GM23338 (cell line): ENCODE results near the gene OR2D3. TPM values are rescaled to one million over a fixed set of nuclear protein-coding genes. Genes with fewer than 3 reads are reported as not detected.
A peak's percentile ranks its signal among the peaks of the same experiment; 100 is the strongest.

Experiments used
- ATAC-seq: fragments of 200-7000 bp; cut with Tn5 transposase; 3 replicates; pipeline ENCODE4 v1.9.1; 2020
- DNase-seq: peaks from one replicate; pipeline ENCODE4 v3.0.0-alpha.2; 2015; ENCODE audit warnings: low spot score
- H2AFZ ChIP-seq: fragments of 200-600 bp; sonication (generic); 2 replicates; pipeline ENCODE4 v1.8.0; 2016; ENCODE audit warnings: antibody characterized with exemption, mild to moderate bottlenecking, moderate library complexity
- H3F3A ChIP-seq: fragments of 200-600 bp; sonication (generic); replicated peaks from 2 replicates; pipeline ENCODE4 v1.8.0; 2017; ENCODE audit warnings: antibody characterized with exemption, mixed run types, low read depth
- H3K27ac ChIP-seq: fragments of 200-600 bp; sonication (generic); 2 replicates; pipeline ENCODE4 v1.6.1; 2016; ENCODE audit warnings: low read depth
- H3K27me3 ChIP-seq: fragments of 200-600 bp; sonication (generic); 2 replicates; pipeline ENCODE4 v1.8.0; 2016; ENCODE audit warnings: mild to moderate bottlenecking, mixed run types, moderate library complexity; ENCODE audit not compliant: insufficient read depth
- H3K36me3 ChIP-seq: fragments of 200-600 bp; sonication (generic); 2 replicates; pipeline ENCODE4 v1.8.0; 2016; ENCODE audit warnings: mild to moderate bottlenecking; ENCODE audit not compliant: insufficient read depth
- H3K4me1 ChIP-seq: fragments of 200-600 bp; sonication (generic); 2 replicates; pipeline ENCODE4 v1.8.0; 2016; ENCODE audit warnings: mild to moderate bottlenecking, moderate library complexity; ENCODE audit not compliant: insufficient read depth
- H3K4me2 ChIP-seq: fragments of 200-600 bp; sonication (generic); 2 replicates; pipeline ENCODE4 v1.7.1; 2017; ENCODE audit warnings: mixed run types
- H3K4me3 ChIP-seq: fragments of 200-600 bp; sonication (generic); 2 replicates; pipeline ENCODE4 v1.6.1; 2016; ENCODE audit warnings: mixed run types
- H3K79me2 ChIP-seq: fragments of 200-600 bp; sonication (generic); replicated peaks from 2 replicates; pipeline ENCODE4 v1.8.0; 2017; ENCODE audit warnings: mild to moderate bottlenecking; ENCODE audit not compliant: insufficient read depth
- H3K9me2 ChIP-seq: fragments of 200-600 bp; sonication (generic); 2 replicates; pipeline ENCODE4 v1.8.0; 2017; ENCODE audit not compliant: insufficient read depth
- H4K20me1 ChIP-seq: fragments of 200-600 bp; sonication (generic); replicated peaks from 2 replicates; pipeline ENCODE4 v1.8.0; 2017; ENCODE audit warnings: mild to moderate bottlenecking; ENCODE audit not compliant: insufficient read depth
- H3K27ac Mint-ChIP-seq: 2 replicates; pipeline ENCODE4 v1.8.0; 2020; ENCODE audit warnings: inconsistent platforms, mild to moderate bottlenecking, moderate library complexity, mixed read lengths
- H3K27me3 Mint-ChIP-seq: 3 replicates; pipeline ENCODE4 v1.8.0; 2022; ENCODE audit warnings: low read depth, mild to moderate bottlenecking, moderate library complexity, mixed read lengths, inconsistent platforms; ENCODE audit not compliant: insufficient read depth, poor library complexity
- H3K36me3 Mint-ChIP-seq: 3 replicates; pipeline ENCODE4 v1.8.0; 2021; ENCODE audit warnings: low read depth, mild to moderate bottlenecking, inconsistent platforms, moderate library complexity, mixed read lengths
- H3K4me1 Mint-ChIP-seq: 3 replicates; pipeline ENCODE4 v1.8.0; 2020; ENCODE audit warnings: mild to moderate bottlenecking, inconsistent platforms, mixed read lengths
- H3K4me3 Mint-ChIP-seq: 3 replicates; pipeline ENCODE4 v1.8.0; 2021; ENCODE audit warnings: moderate library complexity, mild to moderate bottlenecking, inconsistent platforms, mixed read lengths
- H3K9me3 Mint-ChIP-seq: 3 replicates; pipeline ENCODE4 v1.8.0; 2020; ENCODE audit warnings: moderate library complexity, mild to moderate bottlenecking, inconsistent platforms, mixed read lengths
- CREB1 ChIP-seq: fragments of 250-450 bp; sonication (Bioruptor Pico); IDR thresholded peaks from 2 replicates; pipeline ENCODE4 v1.5.0; 2020; ENCODE audit warnings: low read depth, mild to moderate bottlenecking, moderate library complexity
- EZH2 ChIP-seq: fragments of 200-600 bp; sonication (generic); IDR thresholded peaks from one replicate; pipeline ENCODE4 v1.8.0; 2017; ENCODE audit warnings: antibody characterized with exemption, mild to moderate bottlenecking, low read depth; ENCODE audit not compliant: unreplicated experiment
- EZH2phosphoT487 ChIP-seq: fragments of 200-600 bp; sonication (generic); IDR thresholded peaks from one replicate; pipeline ENCODE4 v1.8.1; 2018; ENCODE audit warnings: antibody characterized with exemption; ENCODE audit not compliant: unreplicated experiment
- JUNB ChIP-seq: IDR thresholded peaks from one replicate; pipeline ENCODE4 v1.6.1; 2016; ENCODE audit warnings: antibody characterized with exemption; ENCODE audit not compliant: unreplicated experiment
- NANOG ChIP-seq: IDR thresholded peaks from 2 replicates; pipeline ENCODE4 v1.6.1; 2016; ENCODE audit warnings: antibody characterized with exemption, borderline replicate concordance
- POLR2AphosphoS5 ChIP-seq: IDR thresholded peaks from 2 replicates; pipeline ENCODE4 v1.6.1; 2016; ENCODE audit warnings: antibody characterized with exemption, low read depth
- STAT1 ChIP-seq: IDR thresholded peaks from one replicate; pipeline ENCODE4 v1.6.1; 2016; ENCODE audit warnings: antibody characterized with exemption; ENCODE audit not compliant: unreplicated experiment
- ZNF114 ChIP-seq: fragments of 250-450 bp; sonication (Bioruptor Pico); IDR thresholded peaks from 2 replicates; pipeline ENCODE4 v1.5.0; 2020; ENCODE audit warnings: mild to moderate bottlenecking, moderate library complexity
- ZNF331 ChIP-seq: fragments of 250-450 bp; sonication (Bioruptor Pico); IDR thresholded peaks from 2 replicates; pipeline ENCODE4 v1.5.0; 2020; ENCODE audit warnings: low read depth, mild to moderate bottlenecking, moderate library complexity
- polyA plus RNA-seq: library from polyadenylated mRNA; unstranded; fragments of >200 nt; fragmentation: Nextera tagmentation; extraction: Ambion mirVana; gene quantifications from 2 replicates; pipeline ENCODE4 v1.2.1, GENCODE V29; 2016
- total RNA-seq: library from RNA; depleted of rRNA; stranded (reverse); fragments of >200 nt; shearing (Covaris generic); gene quantifications from 2 replicates; pipeline ENCODE4 v1.2.3, GENCODE V29; 2014
- TF ChIP-seq, protein P1 (sequence below), 2 experiments: fragments of 200-600 bp in 1 of 2; sonication (generic) in 1 of 2; conservative IDR thresholded peaks; 2 replicates each; pipeline versions ENCODE4 v1.5.1 to v1.6.1; 2016 to 2017; ENCODE audit warnings: antibody characterized with exemption in 2 of 2, low read depth in 2 of 2, mild to moderate bottlenecking in 2 of 2, moderate library complexity in 1 of 2
- TF ChIP-seq, protein P2 (sequence below): IDR thresholded peaks from 2 replicates; pipeline ENCODE4 v1.6.1; 2016; ENCODE audit warnings: antibody characterized with exemption
- TF ChIP-seq, protein P3 (sequence below): fragments of 250-450 bp; sonication (Bioruptor Pico); IDR thresholded peaks from 2 replicates; pipeline ENCODE4 v1.5.0; 2020; ENCODE audit warnings: mild to moderate bottlenecking, moderate library complexity
- TF ChIP-seq, protein P4 (sequence below): IDR thresholded peaks from one replicate; pipeline ENCODE4 v1.6.1; 2018; ENCODE audit warnings: antibody characterized with exemption; ENCODE audit not compliant: unreplicated experiment

OR2D3 gene
- total and polyA plus RNA-seq, 2 experiments from 2014 or later = 0.65 TPM; not detected in 1

DNA sequence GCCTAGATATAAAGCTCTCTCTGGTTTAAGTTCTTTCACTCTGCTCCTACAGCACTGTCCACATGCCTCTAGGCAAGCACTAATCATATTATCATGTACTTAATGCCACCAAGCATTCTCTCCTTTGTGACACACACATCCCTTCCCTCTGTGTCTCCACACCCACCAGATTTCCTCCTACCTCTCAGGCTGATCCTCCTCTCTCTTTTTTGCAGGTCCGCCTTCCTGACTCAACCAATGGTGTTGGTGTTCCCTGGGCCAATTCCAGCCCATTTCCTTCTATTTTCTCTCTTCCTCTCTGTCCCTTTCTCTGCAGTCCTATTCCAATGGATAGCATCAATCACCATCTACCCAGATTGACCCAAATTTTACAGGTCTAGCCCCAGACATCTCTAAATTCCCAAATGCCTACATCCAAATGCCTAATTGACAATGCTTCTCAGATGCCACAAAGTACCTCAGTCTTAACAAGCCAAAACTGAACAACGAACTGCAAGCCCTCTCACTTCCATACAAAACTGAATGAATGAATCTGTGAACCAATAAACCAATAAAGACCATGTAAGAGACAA is 4.9 kb downstream of the OR2D3 start:
- H3K4me3 Mint-ChIP-seq = peak overlapping the region; percentile 97
- Histone ChIP-seq H3K79me2 (peaks cover 32% of the 10 kb centered on the region), H3K9me2 (no peaks in the 10 kb centered on the region), H3K4me3 (peak overlapping the region; percentile 86), H2AFZ (peak overlapping the region; percentile 88), H3F3A (no peaks in the 10 kb centered on the region), H3K4me1 (peaks cover 30% of the 10 kb centered on the region), H4K20me1 (no peaks in the 10 kb centered on the region), H3K27ac (peak overlapping the region; percentile 39), H3K27me3 (no peaks in the 10 kb centered on the region), H3K4me2 (peak overlapping the region; percentile 88), H3K36me3 (no peaks in the 10 kb centered on the region)
- TF ChIP-seq, protein P1, sequence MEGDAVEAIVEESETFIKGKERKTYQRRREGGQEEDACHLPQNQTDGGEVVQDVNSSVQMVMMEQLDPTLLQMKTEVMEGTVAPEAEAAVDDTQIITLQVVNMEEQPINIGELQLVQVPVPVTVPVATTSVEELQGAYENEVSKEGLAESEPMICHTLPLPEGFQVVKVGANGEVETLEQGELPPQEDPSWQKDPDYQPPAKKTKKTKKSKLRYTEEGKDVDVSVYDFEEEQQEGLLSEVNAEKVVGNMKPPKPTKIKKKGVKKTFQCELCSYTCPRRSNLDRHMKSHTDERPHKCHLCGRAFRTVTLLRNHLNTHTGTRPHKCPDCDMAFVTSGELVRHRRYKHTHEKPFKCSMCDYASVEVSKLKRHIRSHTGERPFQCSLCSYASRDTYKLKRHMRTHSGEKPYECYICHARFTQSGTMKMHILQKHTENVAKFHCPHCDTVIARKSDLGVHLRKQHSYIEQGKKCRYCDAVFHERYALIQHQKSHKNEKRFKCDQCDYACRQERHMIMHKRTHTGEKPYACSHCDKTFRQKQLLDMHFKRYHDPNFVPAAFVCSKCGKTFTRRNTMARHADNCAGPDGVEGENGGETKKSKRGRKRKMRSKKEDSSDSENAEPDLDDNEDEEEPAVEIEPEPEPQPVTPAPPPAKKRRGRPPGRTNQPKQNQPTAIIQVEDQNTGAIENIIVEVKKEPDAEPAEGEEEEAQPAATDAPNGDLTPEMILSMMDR (conservative IDR thresholded peaks at IDR 0.05; ENCODE audit: low read depth in 2 of 2) = no peak
- TF ChIP-seq EZH2 = no peak
- TF ChIP-seq, protein P2, sequence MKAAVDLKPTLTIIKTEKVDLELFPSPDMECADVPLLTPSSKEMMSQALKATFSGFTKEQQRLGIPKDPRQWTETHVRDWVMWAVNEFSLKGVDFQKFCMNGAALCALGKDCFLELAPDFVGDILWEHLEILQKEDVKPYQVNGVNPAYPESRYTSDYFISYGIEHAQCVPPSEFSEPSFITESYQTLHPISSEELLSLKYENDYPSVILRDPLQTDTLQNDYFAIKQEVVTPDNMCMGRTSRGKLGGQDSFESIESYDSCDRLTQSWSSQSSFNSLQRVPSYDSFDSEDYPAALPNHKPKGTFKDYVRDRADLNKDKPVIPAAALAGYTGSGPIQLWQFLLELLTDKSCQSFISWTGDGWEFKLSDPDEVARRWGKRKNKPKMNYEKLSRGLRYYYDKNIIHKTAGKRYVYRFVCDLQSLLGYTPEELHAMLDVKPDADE = no peak
- TF ChIP-seq, protein P3, sequence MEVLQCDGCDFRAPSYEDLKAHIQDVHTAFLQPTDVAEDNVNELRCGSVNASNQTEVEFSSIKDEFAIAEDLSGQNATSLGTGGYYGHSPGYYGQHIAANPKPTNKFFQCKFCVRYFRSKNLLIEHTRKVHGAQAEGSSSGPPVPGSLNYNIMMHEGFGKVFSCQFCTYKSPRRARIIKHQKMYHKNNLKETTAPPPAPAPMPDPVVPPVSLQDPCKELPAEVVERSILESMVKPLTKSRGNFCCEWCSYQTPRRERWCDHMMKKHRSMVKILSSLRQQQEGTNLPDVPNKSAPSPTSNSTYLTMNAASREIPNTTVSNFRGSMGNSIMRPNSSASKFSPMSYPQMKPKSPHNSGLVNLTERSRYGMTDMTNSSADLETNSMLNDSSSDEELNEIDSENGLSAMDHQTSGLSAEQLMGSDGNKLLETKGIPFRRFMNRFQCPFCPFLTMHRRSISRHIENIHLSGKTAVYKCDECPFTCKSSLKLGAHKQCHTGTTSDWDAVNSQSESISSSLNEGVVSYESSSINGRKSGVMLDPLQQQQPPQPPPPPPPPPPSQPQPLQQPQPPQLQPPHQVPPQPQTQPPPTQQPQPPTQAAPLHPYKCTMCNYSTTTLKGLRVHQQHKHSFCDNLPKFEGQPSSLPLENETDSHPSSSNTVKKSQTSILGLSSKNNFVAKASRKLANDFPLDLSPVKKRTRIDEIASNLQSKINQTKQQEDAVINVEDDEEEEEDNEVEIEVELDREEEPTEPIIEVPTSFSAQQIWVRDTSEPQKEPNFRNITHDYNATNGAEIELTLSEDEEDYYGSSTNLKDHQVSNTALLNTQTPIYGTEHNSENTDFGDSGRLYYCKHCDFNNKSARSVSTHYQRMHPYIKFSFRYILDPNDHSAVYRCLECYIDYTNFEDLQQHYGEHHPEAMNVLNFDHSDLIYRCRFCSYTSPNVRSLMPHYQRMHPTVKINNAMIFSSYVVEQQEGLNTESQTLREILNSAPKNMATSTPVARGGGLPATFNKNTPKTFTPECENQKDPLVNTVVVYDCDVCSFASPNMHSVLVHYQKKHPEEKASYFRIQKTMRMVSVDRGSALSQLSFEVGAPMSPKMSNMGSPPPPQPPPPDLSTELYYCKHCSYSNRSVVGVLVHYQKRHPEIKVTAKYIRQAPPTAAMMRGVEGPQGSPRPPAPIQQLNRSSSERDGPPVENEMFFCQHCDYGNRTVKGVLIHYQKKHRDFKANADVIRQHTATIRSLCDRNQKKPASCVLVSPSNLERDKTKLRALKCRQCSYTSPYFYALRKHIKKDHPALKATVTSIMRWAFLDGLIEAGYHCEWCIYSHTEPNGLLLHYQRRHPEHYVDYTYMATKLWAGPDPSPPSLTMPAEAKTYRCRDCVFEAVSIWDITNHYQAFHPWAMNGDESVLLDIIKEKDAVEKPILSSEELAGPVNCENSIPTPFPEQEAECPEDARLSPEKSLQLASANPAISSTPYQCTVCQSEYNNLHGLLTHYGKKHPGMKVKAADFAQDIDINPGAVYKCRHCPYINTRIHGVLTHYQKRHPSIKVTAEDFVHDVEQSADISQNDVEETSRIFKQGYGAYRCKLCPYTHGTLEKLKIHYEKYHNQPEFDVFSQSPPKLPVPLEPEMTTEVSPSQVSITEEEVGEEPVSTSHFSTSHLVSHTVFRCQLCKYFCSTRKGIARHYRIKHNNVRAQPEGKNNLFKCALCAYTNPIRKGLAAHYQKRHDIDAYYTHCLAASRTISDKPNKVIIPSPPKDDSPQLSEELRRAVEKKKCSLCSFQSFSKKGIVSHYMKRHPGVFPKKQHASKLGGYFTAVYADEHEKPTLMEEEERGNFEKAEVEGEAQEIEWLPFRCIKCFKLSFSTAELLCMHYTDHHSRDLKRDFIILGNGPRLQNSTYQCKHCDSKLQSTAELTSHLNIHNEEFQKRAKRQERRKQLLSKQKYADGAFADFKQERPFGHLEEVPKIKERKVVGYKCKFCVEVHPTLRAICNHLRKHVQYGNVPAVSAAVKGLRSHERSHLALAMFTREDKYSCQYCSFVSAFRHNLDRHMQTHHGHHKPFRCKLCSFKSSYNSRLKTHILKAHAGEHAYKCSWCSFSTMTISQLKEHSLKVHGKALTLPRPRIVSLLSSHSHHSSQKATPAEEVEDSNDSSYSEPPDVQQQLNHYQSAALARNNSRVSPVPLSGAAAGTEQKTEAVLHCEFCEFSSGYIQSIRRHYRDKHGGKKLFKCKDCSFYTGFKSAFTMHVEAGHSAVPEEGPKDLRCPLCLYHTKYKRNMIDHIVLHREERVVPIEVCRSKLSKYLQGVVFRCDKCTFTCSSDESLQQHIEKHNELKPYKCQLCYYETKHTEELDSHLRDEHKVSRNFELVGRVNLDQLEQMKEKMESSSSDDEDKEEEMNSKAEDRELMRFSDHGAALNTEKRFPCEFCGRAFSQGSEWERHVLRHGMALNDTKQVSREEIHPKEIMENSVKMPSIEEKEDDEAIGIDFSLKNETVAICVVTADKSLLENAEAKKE = no peak
- no peak for TF ChIP-seq ZNF331 (CRISPR knock-in tag)
- TF ChIP-seq JUNB = no peak
- no peak for TF ChIP-seq POLR2AphosphoS5
- TF ChIP-seq EZH2phosphoT487 = no peak
- TF ChIP-seq ZNF114 (CRISPR knock-in tag) = no peak
- TF ChIP-seq CREB1 (CRISPR knock-in tag) = no peak
- no peak for TF ChIP-seq STAT1
- TF ChIP-seq, protein P4, sequence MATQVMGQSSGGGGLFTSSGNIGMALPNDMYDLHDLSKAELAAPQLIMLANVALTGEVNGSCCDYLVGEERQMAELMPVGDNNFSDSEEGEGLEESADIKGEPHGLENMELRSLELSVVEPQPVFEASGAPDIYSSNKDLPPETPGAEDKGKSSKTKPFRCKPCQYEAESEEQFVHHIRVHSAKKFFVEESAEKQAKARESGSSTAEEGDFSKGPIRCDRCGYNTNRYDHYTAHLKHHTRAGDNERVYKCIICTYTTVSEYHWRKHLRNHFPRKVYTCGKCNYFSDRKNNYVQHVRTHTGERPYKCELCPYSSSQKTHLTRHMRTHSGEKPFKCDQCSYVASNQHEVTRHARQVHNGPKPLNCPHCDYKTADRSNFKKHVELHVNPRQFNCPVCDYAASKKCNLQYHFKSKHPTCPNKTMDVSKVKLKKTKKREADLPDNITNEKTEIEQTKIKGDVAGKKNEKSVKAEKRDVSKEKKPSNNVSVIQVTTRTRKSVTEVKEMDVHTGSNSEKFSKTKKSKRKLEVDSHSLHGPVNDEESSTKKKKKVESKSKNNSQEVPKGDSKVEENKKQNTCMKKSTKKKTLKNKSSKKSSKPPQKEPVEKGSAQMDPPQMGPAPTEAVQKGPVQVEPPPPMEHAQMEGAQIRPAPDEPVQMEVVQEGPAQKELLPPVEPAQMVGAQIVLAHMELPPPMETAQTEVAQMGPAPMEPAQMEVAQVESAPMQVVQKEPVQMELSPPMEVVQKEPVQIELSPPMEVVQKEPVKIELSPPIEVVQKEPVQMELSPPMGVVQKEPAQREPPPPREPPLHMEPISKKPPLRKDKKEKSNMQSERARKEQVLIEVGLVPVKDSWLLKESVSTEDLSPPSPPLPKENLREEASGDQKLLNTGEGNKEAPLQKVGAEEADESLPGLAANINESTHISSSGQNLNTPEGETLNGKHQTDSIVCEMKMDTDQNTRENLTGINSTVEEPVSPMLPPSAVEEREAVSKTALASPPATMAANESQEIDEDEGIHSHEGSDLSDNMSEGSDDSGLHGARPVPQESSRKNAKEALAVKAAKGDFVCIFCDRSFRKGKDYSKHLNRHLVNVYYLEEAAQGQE = no peak
- TF ChIP-seq NANOG = no peak
- peaks cover 4% of the 10 kb centered on the region for H3K27me3 Mint-ChIP-seq
- no peaks in the 10 kb centered on the region for H3K9me3 Mint-ChIP-seq
- H3K27ac Mint-ChIP-seq = peak overlapping the region; percentile 36
- ATAC-seq = peak; percentile 37
- H3K4me1 Mint-ChIP-seq = peaks cover 31% of the 10 kb centered on the region
- H3K36me3 Mint-ChIP-seq = peaks cover 10% of the 10 kb centered on the region; the same call in 2 of the 3 replicates
- DNase-seq = peak; percentile 49
